Parathyroid adenoma (tissue), 2 donors: ENCODE results near the gene SGMS1.

Experiments
- H2AFZ ChIP-seq: fragments of 300-600 bp; sonication (generic); one replicate; pipeline ENCODE4 v1.7.0; 2017; ENCODE audit warnings: antibody characterized with exemption, mild to moderate bottlenecking
- H3K27ac ChIP-seq: fragments of 300-600 bp; sonication (generic); one replicate; pipeline ENCODE4 v1.7.0; 2017
- H3K27me3 ChIP-seq: fragments of 300-600 bp; sonication (generic); one replicate; pipeline ENCODE4 v1.7.0; 2017; ENCODE audit warnings: low read length; ENCODE audit not compliant: control insufficient read depth, insufficient read depth
- H3K36me3 ChIP-seq: fragments of 300-600 bp; sonication (generic); one replicate; pipeline ENCODE4 v1.7.0; 2017; ENCODE audit warnings: low read length; ENCODE audit not compliant: control insufficient read depth, insufficient read depth
- H3K4me1 ChIP-seq: fragments of 300-600 bp; sonication (generic); one replicate; pipeline ENCODE4 v1.7.0; 2017; ENCODE audit warnings: control low read depth
- H3K4me2 ChIP-seq: fragments of 300-600 bp; sonication (generic); one replicate; pipeline ENCODE4 v1.7.0; 2017; ENCODE audit warnings: low read length
- H3K4me3 ChIP-seq: fragments of 300-600 bp; sonication (generic); one replicate; pipeline ENCODE4 v1.7.0; 2017; ENCODE audit warnings: low read depth, low read length
- H3K79me2 ChIP-seq: fragments of 300-600 bp; sonication (generic); one replicate; pipeline ENCODE4 v1.7.0; 2017; ENCODE audit warnings: control low read depth
- H3K9ac ChIP-seq: fragments of 300-600 bp; sonication (generic); one replicate; pipeline ENCODE4 v1.7.0; 2017; ENCODE audit warnings: mild to moderate bottlenecking
- H3K9me3 ChIP-seq: fragments of 300-600 bp; sonication (generic); one replicate; pipeline ENCODE4 v1.7.0; 2017; ENCODE audit warnings: low read length; ENCODE audit not compliant: control insufficient read depth
- TF ChIP-seq, protein P1 (sequence below): fragments of 300-600 bp; sonication (generic); IDR thresholded peaks from one replicate; pipeline ENCODE4 v1.7.0; 2017; ENCODE audit warnings: antibody characterized with exemption, mild to moderate bottlenecking
- donor health status: primary hyperparathyroidism.

The SGMS1 gene

DNA sequence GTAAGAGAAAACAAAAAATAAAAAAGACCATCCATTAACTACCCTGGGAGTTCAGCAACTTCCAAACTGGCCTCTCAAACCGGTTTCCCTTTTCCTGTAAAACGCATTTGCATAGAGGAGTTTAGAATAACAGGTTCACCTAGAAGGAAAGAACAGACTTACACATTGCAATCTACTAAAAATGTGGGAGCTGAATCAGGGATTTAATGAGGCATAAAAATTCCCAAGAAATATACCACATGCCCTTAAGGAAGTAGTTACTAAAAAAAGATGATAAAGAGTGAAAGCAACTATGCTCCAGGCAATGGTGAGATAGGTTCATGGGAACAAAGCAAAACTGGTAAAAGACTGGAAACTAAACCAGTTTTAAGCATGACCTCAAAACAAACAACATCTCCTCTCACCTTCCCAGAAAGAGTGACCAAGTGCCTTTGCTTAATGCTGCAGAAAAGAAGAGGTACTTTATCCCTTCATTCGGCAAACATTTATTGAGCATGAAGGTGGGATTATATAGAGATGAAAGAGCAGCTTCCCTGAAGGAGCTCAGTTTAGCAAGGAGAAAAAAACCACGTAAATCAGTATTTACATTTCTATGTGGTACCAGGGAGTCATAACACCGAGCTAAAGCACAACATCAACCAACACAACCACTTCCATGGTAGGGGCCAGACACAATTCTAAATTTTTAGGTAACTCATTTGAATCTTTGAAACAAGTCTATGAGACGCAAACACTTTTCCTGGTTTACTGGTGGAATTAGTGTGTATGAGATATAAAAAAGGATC is 152.8 kb downstream of the SGMS1 start:
- Histone ChIP-seq H2AFZ (no peak overlapping the region), H3K36me3 (no peaks in the 10 kb centered on the region), H3K27ac (peak overlapping the region; percentile 88), H3K4me2 (peak overlapping the region; percentile 70), H3K9me3 (no peaks in the 10 kb centered on the region), H3K79me2 (peaks cover 5% of the 10 kb centered on the region), H3K4me1 (peaks cover 53% of the 10 kb centered on the region), H3K4me3 (peak overlapping the region; percentile 31), H3K27me3 (no peaks in the 10 kb centered on the region), H3K9ac (no peak overlapping the region)
- TF ChIP-seq, protein P1, sequence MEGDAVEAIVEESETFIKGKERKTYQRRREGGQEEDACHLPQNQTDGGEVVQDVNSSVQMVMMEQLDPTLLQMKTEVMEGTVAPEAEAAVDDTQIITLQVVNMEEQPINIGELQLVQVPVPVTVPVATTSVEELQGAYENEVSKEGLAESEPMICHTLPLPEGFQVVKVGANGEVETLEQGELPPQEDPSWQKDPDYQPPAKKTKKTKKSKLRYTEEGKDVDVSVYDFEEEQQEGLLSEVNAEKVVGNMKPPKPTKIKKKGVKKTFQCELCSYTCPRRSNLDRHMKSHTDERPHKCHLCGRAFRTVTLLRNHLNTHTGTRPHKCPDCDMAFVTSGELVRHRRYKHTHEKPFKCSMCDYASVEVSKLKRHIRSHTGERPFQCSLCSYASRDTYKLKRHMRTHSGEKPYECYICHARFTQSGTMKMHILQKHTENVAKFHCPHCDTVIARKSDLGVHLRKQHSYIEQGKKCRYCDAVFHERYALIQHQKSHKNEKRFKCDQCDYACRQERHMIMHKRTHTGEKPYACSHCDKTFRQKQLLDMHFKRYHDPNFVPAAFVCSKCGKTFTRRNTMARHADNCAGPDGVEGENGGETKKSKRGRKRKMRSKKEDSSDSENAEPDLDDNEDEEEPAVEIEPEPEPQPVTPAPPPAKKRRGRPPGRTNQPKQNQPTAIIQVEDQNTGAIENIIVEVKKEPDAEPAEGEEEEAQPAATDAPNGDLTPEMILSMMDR: no peak

DNA sequence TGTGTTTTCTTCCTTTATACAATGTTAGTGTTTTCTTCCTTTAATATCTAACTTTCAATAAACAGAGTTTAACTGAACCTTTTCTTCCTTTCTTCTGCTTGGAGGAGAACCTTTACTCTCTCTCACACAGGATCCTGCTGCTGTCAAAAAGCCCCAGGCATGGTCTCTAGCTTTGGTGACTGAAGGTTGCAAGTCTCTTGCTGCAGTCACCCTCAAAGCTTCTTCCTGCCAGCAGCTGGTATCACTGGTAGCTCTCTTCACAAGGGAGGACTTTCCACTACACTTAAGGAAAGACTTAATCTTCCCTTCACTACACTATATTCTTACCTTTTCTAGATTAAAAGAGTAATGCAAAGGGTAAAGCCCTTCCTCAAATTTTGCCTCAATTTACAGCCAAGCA is 153.4 kb downstream of the SGMS1 start:
- Histone ChIP-seq H3K9ac (no peak overlapping the region), H3K36me3 (no peaks in the 10 kb centered on the region), H3K4me2 (peak overlapping the region; percentile 70), H2AFZ (no peak overlapping the region), H3K27me3 (no peaks in the 10 kb centered on the region), H3K9me3 (no peaks in the 10 kb centered on the region), H3K4me3 (peak overlapping the region; percentile 31), H3K79me2 (peaks cover 3% of the 10 kb centered on the region), H3K4me1 (peaks cover 54% of the 10 kb centered on the region), H3K27ac (peak overlapping the region; percentile 88)
- TF ChIP-seq, protein P1: no peak

DNA sequence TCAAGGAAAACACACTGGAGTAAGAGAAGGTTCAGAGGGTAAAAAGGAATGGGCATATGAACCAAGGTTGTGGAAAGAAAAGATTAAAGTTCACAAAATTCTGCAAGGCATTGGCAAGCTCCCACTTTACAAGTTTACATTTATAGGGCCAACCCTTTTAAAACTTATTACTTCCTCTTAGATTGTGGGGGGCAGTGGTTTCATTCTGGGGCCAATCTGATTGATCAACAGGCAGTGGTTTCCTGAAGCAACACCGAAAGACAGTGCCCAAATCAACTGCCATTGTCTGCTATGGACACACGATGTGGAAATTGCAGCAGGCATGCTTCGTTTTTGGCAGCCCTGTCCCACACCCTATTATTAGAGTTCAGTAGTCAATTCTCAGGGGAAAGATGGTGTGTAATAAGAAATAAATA is 154.0 kb downstream of the SGMS1 start:
- peak overlapping the region; percentile 88 for H3K27ac ChIP-seq

GRCh38 chr10:50469288-50469687 is 154.5 kb downstream of the SGMS1 start:
- H3K79me2 ChIP-seq: peaks cover 7% of the 10 kb centered on the region
- no peak overlapping the region for H3K9ac ChIP-seq
- no peak overlapping the region for H3K4me3 ChIP-seq
- peaks cover 60% of the 10 kb centered on the region for H3K4me1 ChIP-seq
- no peaks in the 10 kb centered on the region for H3K27me3 ChIP-seq
- no peak overlapping the region for H3K4me2 ChIP-seq
- TF ChIP-seq, protein P1: no peak
- H3K36me3 ChIP-seq: no peaks in the 10 kb centered on the region
- H3K9me3 ChIP-seq: no peaks in the 10 kb centered on the region
- peak overlapping the region; percentile 88 for H3K27ac ChIP-seq
- no peak overlapping the region for H2AFZ ChIP-seq

More for the DNA sequence above, 154.0 kb downstream of the SGMS1 start:
- TF ChIP-seq, protein P1: no peak
- Histone ChIP-seq H2AFZ (no peak overlapping the region), H3K9me3 (no peaks in the 10 kb centered on the region), H3K9ac (no peak overlapping the region), H3K4me3 (peak overlapping the region; percentile 31), H3K4me1 (peaks cover 57% of the 10 kb centered on the region), H3K27me3 (no peaks in the 10 kb centered on the region), H3K4me2 (peak overlapping the region; percentile 70), H3K79me2 (peaks cover 2% of the 10 kb centered on the region), H3K36me3 (no peaks in the 10 kb centered on the region)

DNA sequence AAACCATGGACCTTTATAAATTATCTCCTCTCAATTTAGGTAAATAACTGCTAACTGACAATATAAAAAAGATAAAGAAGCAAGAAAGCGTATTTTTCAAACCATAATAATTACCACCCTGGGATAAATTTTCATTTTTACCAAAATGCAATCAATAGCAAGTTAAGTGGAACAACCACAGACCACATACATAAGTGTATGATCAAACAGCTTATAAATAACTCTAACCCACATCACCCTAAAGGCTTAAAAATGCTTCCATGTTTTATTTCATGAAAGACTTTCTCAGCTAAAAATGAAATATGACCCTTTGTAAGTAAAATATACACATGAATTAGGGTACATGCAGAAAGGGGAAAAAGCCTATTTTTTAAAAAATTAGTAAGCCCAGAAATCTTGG is 156.5 kb downstream of the SGMS1 start:
- Histone ChIP-seq H3K27ac (no peak overlapping the region), H3K9ac (no peak overlapping the region)

More for the DNA sequence above, 156.5 kb downstream of the SGMS1 start:
- TF ChIP-seq, protein P1: no peak
- Histone ChIP-seq H3K4me3 (no peak overlapping the region), H3K9me3 (no peaks in the 10 kb centered on the region), H3K4me2 (no peak overlapping the region), H3K36me3 (no peaks in the 10 kb centered on the region), H3K79me2 (peaks cover 9% of the 10 kb centered on the region), H2AFZ (no peak overlapping the region), H3K27me3 (no peaks in the 10 kb centered on the region), H3K4me1 (peaks cover 54% of the 10 kb centered on the region)
